IPS-20b (cell line): ENCODE results near the gene SUN2.

Experiments
- H3K27ac ChIP-seq: one replicate; pipeline ENCODE4 v1.5.1; 2013; ENCODE audit warnings: low read length
- H3K27me3 ChIP-seq: 2 replicates; pipeline ENCODE4 v1.6.1; 2013; ENCODE audit warnings: mild to moderate bottlenecking, low read length, inconsistent platforms; ENCODE audit not compliant: insufficient read depth
- H3K36me3 ChIP-seq: 2 replicates; pipeline ENCODE4 v1.6.1; 2013; ENCODE audit warnings: low read depth, mild to moderate bottlenecking, inconsistent platforms, low read length, moderate library complexity; ENCODE audit not compliant: insufficient read depth
- H3K4me1 ChIP-seq: 2 replicates; pipeline ENCODE4 v1.6.1; 2013; ENCODE audit warnings: mild to moderate bottlenecking, control low read depth, inconsistent platforms, low read length, moderate library complexity; ENCODE audit not compliant: insufficient read depth
- H3K4me3 ChIP-seq: 2 replicates; pipeline ENCODE4 v1.5.1; 2013; ENCODE audit warnings: mild to moderate bottlenecking, low read length, inconsistent platforms
- H3K9ac ChIP-seq: 2 replicates; pipeline ENCODE4 v1.6.1; 2013; ENCODE audit warnings: low read depth, mild to moderate bottlenecking, inconsistent platforms, low read length, moderate library complexity
- H3K9me3 ChIP-seq: 2 replicates; pipeline ENCODE4 v1.6.1; 2013; ENCODE audit warnings: mild to moderate bottlenecking, low read depth, low read length, inconsistent platforms; ENCODE audit not compliant: insufficient read depth

The SUN2 gene

GRCh38 chr22:38750638-38751037 is 5.2 kb downstream of the SUN2 start:
- peaks cover 7% of the 10 kb centered on the region; the same call in 1 of the 2 replicates for H3K4me1 ChIP-seq
- no peaks in the 10 kb centered on the region for H3K9me3 ChIP-seq
- H3K36me3 ChIP-seq = no peaks in the 10 kb centered on the region
- H3K27ac ChIP-seq = no peak overlapping the region
- H3K9ac ChIP-seq = no peak overlapping the region
- peaks cover 11% of the 10 kb centered on the region; the same call in 1 of the 2 replicates for H3K27me3 ChIP-seq
- no peak overlapping the region for H3K4me3 ChIP-seq

- no peak overlapping the region for H3K9ac ChIP-seq
- peaks cover 7% of the 10 kb centered on the region; the same call in 1 of the 2 replicates for H3K4me1 ChIP-seq
- no peak overlapping the region for H3K4me3 ChIP-seq
- no peak overlapping the region for H3K27ac ChIP-seq
- peaks cover 3% of the 10 kb centered on the region; the same call in 1 of the 2 replicates for H3K36me3 ChIP-seq
- H3K9me3 ChIP-seq = no peaks in the 10 kb centered on the region
- H3K27me3 ChIP-seq = peaks cover 10% of the 10 kb centered on the region; the same call in 1 of the 2 replicates
Measured at GRCh38 chr22:38750104-38750503, 5.7 kb downstream of the SUN2 start.

GRCh38 chr22:38748487-38749136 is 7.2 kb downstream of the SUN2 start:
- Histone ChIP-seq H3K4me3 (no peak overlapping the region), H3K9me3 (no peaks in the 10 kb centered on the region), H3K27me3 (peaks cover 2% of the 10 kb centered on the region; the same call in 1 of the 2 replicates), H3K9ac (no peak overlapping the region), H3K27ac (no peak overlapping the region), H3K4me1 (no peaks in the 10 kb centered on the region), H3K36me3 (peaks cover 9% of the 10 kb centered on the region; the same call in 1 of the 2 replicates)

- no peaks in the 10 kb centered on the region for H3K27me3 ChIP-seq
- peaks cover 19% of the 10 kb centered on the region for H3K36me3 ChIP-seq
- no peak overlapping the region for H3K4me3 ChIP-seq
- no peak overlapping the region for H3K27ac ChIP-seq
- no peaks in the 10 kb centered on the region for H3K4me1 ChIP-seq
- H3K9me3 ChIP-seq = no peaks in the 10 kb centered on the region
- H3K9ac ChIP-seq = no peak overlapping the region
Measured at GRCh38 chr22:38745676-38746460, 9.9 kb downstream of the SUN2 start.

GRCh38 chr22:38744981-38745380 is 10.8 kb downstream of the SUN2 start:
- Histone ChIP-seq H3K27me3 (no peaks in the 10 kb centered on the region), H3K9me3 (no peaks in the 10 kb centered on the region), H3K9ac (no peak overlapping the region), H3K4me3 (no peak overlapping the region), H3K4me1 (no peaks in the 10 kb centered on the region), H3K27ac (no peak overlapping the region), H3K36me3 (peaks cover 23% of the 10 kb centered on the region)

GRCh38 chr22:38742176-38742942 is 13.4 kb downstream of the SUN2 start:
- H3K27me3 ChIP-seq = no peaks in the 10 kb centered on the region
- no peak overlapping the region for H3K27ac ChIP-seq
- H3K9me3 ChIP-seq = no peaks in the 10 kb centered on the region
- H3K4me1 ChIP-seq = no peaks in the 10 kb centered on the region
- H3K4me3 ChIP-seq = no peak overlapping the region
- H3K36me3 ChIP-seq = peaks cover 28% of the 10 kb centered on the region
- H3K9ac ChIP-seq = no peak overlapping the region

GRCh38 chr22:38741576-38741975 is 14.2 kb downstream of the SUN2 start:
- H3K27me3 ChIP-seq = no peaks in the 10 kb centered on the region
- peaks cover 29% of the 10 kb centered on the region for H3K36me3 ChIP-seq

GRCh38 chr22:38741166-38741565 is 14.6 kb downstream of the SUN2 start:
- no peak overlapping the region for H3K27ac ChIP-seq
- no peak overlapping the region for H3K4me3 ChIP-seq
- H3K36me3 ChIP-seq = peaks cover 30% of the 10 kb centered on the region
- no peaks in the 10 kb centered on the region for H3K9me3 ChIP-seq
- no peaks in the 10 kb centered on the region for H3K4me1 ChIP-seq
- H3K27me3 ChIP-seq = no peaks in the 10 kb centered on the region
- H3K9ac ChIP-seq = no peak overlapping the region

More at GRCh38 chr22:38741576-38741975, 14.2 kb downstream of the SUN2 start:
- Histone ChIP-seq H3K4me1 (no peaks in the 10 kb centered on the region), H3K4me3 (no peak overlapping the region), H3K9ac (no peak overlapping the region), H3K9me3 (no peaks in the 10 kb centered on the region), H3K27ac (no peak overlapping the region)

GRCh38 chr22:38740754-38741153 is 15.0 kb downstream of the SUN2 start:
- no peak overlapping the region for H3K9ac ChIP-seq
- H3K9me3 ChIP-seq = no peaks in the 10 kb centered on the region
- H3K4me3 ChIP-seq = no peak overlapping the region
- no peaks in the 10 kb centered on the region for H3K4me1 ChIP-seq
- no peaks in the 10 kb centered on the region for H3K27me3 ChIP-seq
- no peak overlapping the region for H3K27ac ChIP-seq
- H3K36me3 ChIP-seq = peaks cover 30% of the 10 kb centered on the region

GRCh38 chr22:38740116-38740723 is 15.6 kb downstream of the SUN2 start:
- Histone ChIP-seq H3K9ac (no peak overlapping the region), H3K27ac (no peak overlapping the region), H3K4me1 (no peaks in the 10 kb centered on the region), H3K27me3 (no peaks in the 10 kb centered on the region), H3K9me3 (no peaks in the 10 kb centered on the region), H3K4me3 (no peak overlapping the region), H3K36me3 (peaks cover 28% of the 10 kb centered on the region)

- Histone ChIP-seq H3K27me3 (no peaks in the 10 kb centered on the region), H3K9ac (no peak overlapping the region), H3K4me1 (no peaks in the 10 kb centered on the region), H3K36me3 (peaks cover 28% of the 10 kb centered on the region), H3K27ac (no peak overlapping the region), H3K4me3 (no peak overlapping the region), H3K9me3 (no peaks in the 10 kb centered on the region)
Measured at GRCh38 chr22:38739300-38740055, 16.3 kb downstream of the SUN2 start.
